Right lobe of liver (tissue), 6 donors: ENCODE results near the gene KCNJ4. TPM values are rescaled to one million over a fixed set of nuclear protein-coding genes. Genes with fewer than 3 reads are reported as not detected.

ENCODE experiments used
- ATAC-seq, 4 donors: fragments of 200-7000 bp; cut with Tn5 transposase; one replicate each; pipeline ENCODE4 v1.9.1; 2020; ENCODE audit warnings: mild to moderate bottlenecking in 4 of 4, moderate library complexity in 4 of 4
- DNase-seq, 3 donors: peaks; one replicate each; pipeline ENCODE4 v3.0.0-alpha.2; 2020
- H3K27ac ChIP-seq, 3 donors: fragments of 200-600 bp; one replicate each; pipeline ENCODE4 v1.8.0; 2022
- H3K27me3 ChIP-seq, 2 donors: fragments of 200-600 bp; one replicate each; pipeline ENCODE4 v1.8.0; 2022
- H3K36me3 ChIP-seq, 4 donors: fragments of 200-600 bp; sonication (generic) in 1 of 4; one replicate each; pipeline versions ENCODE4 v1.5.1 to v1.8.0; 2017 to 2022; ENCODE audit warnings: control low read depth in 1 of 4
- H3K4me1 ChIP-seq, 4 donors: fragments of 200-600 bp; sonication (generic) in 1 of 4; one replicate each; pipeline versions ENCODE4 v1.5.1 to v1.8.0; 2017 to 2022; ENCODE audit warnings: control low read depth in 1 of 4
- H3K4me3 ChIP-seq, 3 donors: fragments of 200-600 bp; one replicate each; pipeline ENCODE4 v1.8.0; 2022
- H3K9me3 ChIP-seq, 4 donors: fragments of 200-600 bp; sonication (generic) in 1 of 4; one replicate each; pipeline versions ENCODE4 v1.5.1 to v1.8.0; 2017 to 2022; ENCODE audit warnings: control low read depth in 1 of 4
- POLR2A ChIP-seq: fragments of 450-650 bp; IDR thresholded peaks from one replicate; pipeline ENCODE4 v1.6.1; 2017; ENCODE audit warnings: antibody characterized with exemption, mild to moderate bottlenecking
- WGBS: methylation state at CpG from one replicate; pipeline ENCODE4 v1.1.6; 2018; ENCODE audit warnings: low coverage, low lambda C conversion rate; ENCODE audit not compliant: insufficient coverage; ENCODE audit errors: missing lambda C conversion rate; 5-methylcytosine and 5-hydroxymethylcytosine counted together
- intact Hi-C, 2 donors: fragments of 100-400 bp; cut with DNase I; formaldehyde crosslinking; loops; one replicate each; pipeline versions ENCODE4 v1.11.2 to v1.14.1; 2022
- total RNA-seq, 6 experiments: library from RNA; depleted of rRNA in 2 of 6; stranded (reverse); fragments of >200 nt in 2 of 6; fragmentation: NEBNext Ultra II Directional in 3 of 6; extraction: Animal tissue kit (Norgen Biotek cat#: 25700) in 3 of 6; gene quantifications; one replicate each; pipeline versions ENCODE4 v1.1.0 to v1.2.4, GENCODE V29; 2016 to 2023
- TF ChIP-seq, protein P1 (sequence below), 4 donors: fragments of 200-600 bp in 3 of 4; fragments of 450-650 bp in 1 of 4; IDR thresholded peaks; one replicate each; pipeline versions ENCODE4 v1.5.1 to v1.8.0; 2016 to 2022; ENCODE audit warnings: antibody characterized with exemption in 4 of 4, mild to moderate bottlenecking in 2 of 4
- donor health status: DM: no; HTN: yes; CAD: no.
- donor health status: DM: no; HTN: no; CAD: no.
- donor health status: DM: no; HTN: no; CAD: no.
- donor health status: DM: no; HTN: yes; CAD: no.
- donor health status: DM: no; HTN: yes; CAD: no.

KCNJ4 gene
- total RNA-seq, 6 experiments from 2014 or later: not detected

DNA sequence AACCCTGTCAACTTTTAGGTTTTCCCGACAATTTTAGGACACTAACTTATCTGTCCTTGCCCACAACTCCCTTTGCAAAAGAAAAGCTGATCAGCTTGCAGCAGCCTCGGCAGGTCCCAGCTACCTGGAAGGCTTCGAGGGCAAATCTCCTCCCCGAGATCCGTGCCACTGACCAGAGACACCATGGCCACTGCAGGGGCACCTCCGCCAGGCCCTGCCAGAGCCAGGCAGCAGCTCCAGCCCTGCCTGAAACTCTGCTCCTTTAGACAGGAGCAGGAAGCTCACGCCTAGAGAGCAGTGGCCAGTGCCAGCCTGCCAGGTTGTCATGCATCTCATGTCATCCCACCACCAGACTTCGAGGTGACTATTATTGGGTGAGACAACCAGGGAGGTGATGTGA, 21.1 kb downstream of the KCNJ4 start:
- TF ChIP-seq POLR2A: no peak
- TF ChIP-seq, protein P1, sequence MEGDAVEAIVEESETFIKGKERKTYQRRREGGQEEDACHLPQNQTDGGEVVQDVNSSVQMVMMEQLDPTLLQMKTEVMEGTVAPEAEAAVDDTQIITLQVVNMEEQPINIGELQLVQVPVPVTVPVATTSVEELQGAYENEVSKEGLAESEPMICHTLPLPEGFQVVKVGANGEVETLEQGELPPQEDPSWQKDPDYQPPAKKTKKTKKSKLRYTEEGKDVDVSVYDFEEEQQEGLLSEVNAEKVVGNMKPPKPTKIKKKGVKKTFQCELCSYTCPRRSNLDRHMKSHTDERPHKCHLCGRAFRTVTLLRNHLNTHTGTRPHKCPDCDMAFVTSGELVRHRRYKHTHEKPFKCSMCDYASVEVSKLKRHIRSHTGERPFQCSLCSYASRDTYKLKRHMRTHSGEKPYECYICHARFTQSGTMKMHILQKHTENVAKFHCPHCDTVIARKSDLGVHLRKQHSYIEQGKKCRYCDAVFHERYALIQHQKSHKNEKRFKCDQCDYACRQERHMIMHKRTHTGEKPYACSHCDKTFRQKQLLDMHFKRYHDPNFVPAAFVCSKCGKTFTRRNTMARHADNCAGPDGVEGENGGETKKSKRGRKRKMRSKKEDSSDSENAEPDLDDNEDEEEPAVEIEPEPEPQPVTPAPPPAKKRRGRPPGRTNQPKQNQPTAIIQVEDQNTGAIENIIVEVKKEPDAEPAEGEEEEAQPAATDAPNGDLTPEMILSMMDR (IDR thresholded peaks at IDR 0.05): no peak
- Histone ChIP-seq H3K4me1 (no peaks in the 10 kb centered on the region), H3K27me3 (no peaks in the 10 kb centered on the region), H3K36me3 (no peaks in the 10 kb centered on the region), H3K4me3 (no peak overlapping the region), H3K9me3 (no peaks in the 10 kb centered on the region), H3K27ac (no peak overlapping the region)
- no CpG with 5 or more reads among the region's 8 CpGs for WGBS
- DNase-seq (no peak), ATAC-seq (no peak)
- intact Hi-C loops: no loop called here

DNA sequence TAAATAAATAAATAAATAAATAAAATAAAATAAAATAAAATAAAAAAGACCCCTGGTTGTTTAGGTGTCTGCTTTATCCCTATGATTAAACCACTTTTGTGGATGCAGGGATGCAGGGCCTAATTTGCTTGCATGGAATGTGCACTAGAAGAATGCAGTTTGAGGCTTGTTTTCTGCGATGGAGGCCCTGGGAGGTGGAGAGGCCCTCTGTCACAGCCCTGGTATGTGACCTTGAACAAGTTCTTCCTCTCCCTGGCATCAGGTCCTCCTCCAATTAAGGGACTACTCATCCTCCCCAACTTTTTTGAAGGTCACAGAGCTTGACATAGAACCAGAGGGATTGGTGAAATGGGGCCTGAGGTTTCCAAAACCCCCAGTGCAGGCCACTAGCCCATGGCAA, 22.7 kb downstream of the KCNJ4 start:
- H3K27me3 ChIP-seq: no peaks in the 10 kb centered on the region
- H3K9me3 ChIP-seq: no peaks in the 10 kb centered on the region
- intact Hi-C loops: no loop called here
- no peak for TF ChIP-seq POLR2A
- TF ChIP-seq, protein P1 (IDR thresholded peaks at IDR 0.05): no peak
- no peak for DNase-seq
- no peak overlapping the region for H3K4me3 ChIP-seq
- H3K36me3 ChIP-seq: no peaks in the 10 kb centered on the region
- no peaks in the 10 kb centered on the region for H3K4me1 ChIP-seq
- no peak overlapping the region for H3K27ac ChIP-seq
- no peak for ATAC-seq
- WGBS: 90% methylated on average over 1 of the region's 1 CpG

DNA sequence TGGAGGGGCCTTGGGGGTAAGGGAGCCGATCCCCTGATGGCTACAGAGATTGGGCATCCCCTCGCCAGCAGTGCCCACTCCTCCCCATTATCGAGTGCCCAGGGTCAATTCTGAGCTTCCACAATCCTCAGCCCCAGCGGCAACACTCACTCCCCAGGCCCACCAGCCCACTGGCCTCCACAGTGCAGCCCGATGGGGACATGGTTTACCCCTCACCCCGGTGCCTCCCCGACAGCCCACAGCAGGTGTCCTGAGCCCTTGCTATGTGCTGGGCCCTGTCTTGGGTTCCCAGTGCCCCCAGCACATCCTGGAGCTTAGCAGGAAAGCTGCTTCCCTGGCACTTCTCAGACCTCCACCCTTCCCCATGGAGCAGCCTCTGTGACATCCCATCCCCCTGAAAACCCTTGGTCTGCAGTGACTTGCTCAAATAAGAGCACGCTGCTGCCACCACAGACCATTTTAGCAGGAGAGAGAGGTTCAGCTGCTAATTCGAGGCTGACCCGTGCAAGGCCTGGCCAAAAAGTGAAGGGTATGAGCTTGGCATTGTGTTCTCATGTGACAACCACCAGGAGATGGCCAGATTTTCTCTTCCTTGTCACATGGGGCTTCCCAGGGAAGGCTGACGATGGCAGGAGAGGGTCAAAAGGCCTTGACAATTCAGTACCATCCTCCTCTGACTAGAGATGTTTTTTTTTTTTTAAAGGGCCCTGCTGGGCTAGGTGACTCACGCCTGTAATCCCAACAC, 23.6 kb downstream of the KCNJ4 start:
- no CpG with 5 or more reads among the region's 12 CpGs for WGBS

DNA sequence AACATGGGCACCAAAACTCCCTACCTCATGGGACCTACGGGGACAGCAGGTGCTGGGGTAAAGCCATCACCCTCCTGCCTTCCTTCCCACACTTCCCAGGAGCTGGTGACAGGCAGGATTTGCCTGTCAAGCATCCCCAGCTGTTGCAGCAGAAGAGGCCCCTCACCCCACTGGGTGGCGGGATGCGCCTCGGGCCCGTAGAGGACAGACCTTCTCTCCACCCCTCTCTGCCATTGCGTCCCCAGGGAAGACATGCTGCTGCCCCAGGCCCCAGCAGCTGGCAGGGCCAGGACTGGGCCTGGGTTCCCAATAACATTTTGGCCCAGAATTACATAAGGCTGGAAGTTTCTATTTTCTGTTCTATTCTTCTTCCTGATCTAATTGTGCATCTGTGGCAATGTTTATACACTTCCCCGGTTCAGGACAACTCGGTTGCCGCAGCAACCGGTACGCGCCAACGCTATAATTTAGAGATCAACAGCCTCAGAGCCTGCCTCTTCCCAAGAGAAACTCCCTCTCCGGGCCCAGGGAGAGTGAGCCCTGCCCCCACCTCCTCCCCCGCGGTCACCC, 25.4 kb downstream of the KCNJ4 start:
- Histone ChIP-seq H3K4me1 (peaks cover 0 to under 1% (median under 1%) of the 10 kb centered on the region in 4 donors), H3K36me3 (no peaks in the 10 kb centered on the region), H3K27me3 (no peaks in the 10 kb centered on the region), H3K27ac (no peak overlapping the region), H3K9me3 (no peaks in the 10 kb centered on the region), H3K4me3 (no peak overlapping the region)
- intact Hi-C loops: no loop called here
- no peak for DNase-seq
- 85% methylated on average over 9 of the region's 16 CpGs for WGBS
- TF ChIP-seq POLR2A: no peak
- TF ChIP-seq, protein P1 (IDR thresholded peaks at IDR 0.05): no peak
- no peak for ATAC-seq

More for the DNA sequence above, 23.6 kb downstream of the KCNJ4 start:
- Histone ChIP-seq H3K27me3 (no peaks in the 10 kb centered on the region), H3K27ac (no peak overlapping the region), H3K4me1 (no peaks in the 10 kb centered on the region), H3K9me3 (no peaks in the 10 kb centered on the region), H3K4me3 (no peak overlapping the region), H3K36me3 (no peaks in the 10 kb centered on the region)
- DNase-seq (no peak), ATAC-seq (no peak)
- intact Hi-C loops: no loop called here
- no peak for TF ChIP-seq POLR2A
- TF ChIP-seq, protein P1 (IDR thresholded peaks at IDR 0.05): no peak
